Activated gamma-delta T cell (primary cell): Measurements from ENCODE around the gene RGS13.

Experiments
- DNase-seq: peaks from one replicate; lab custom pipeline; 2025; lab: John Stamatoyannopoulos, UW

RGS13 gene

DNA sequence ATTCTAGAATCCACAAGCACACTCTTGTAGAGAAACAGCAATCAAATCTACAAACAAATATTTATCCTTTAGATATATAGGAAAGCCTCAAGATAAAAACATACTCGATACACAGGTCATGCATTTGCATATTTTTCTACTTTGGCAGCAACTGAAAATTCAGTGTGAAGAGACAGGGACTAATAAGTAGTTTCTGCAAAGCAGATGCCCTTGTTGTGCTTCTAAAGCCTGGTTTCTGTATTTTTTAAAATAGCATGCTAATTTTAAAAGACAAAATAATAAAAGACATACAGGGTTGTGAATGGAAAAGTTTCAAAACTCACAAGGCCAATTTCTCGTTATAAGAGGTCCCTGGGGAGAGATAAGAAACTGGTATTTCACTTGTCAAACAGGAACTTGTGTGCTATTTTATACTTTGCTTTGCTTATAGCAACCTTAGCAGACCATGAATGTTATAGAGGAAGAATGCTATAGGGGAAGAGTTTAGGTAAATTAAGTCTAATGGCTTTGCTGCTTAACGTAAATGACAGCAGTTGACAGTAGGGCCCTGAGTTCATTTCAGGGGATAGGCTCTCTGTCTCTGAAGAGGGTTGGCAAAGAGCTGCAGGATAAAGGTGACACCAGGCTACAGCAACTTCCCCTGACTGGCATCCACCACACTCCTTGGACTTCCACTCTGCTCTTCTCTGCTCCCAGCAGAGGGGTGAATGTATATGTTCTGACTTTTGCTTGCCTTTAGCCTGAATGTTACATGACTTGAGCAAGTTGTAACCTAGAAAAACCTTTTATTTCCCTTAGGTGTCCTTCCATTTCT, 9.4 kb upstream of the RGS13 start:
- DNase-seq: no peak

DNA sequence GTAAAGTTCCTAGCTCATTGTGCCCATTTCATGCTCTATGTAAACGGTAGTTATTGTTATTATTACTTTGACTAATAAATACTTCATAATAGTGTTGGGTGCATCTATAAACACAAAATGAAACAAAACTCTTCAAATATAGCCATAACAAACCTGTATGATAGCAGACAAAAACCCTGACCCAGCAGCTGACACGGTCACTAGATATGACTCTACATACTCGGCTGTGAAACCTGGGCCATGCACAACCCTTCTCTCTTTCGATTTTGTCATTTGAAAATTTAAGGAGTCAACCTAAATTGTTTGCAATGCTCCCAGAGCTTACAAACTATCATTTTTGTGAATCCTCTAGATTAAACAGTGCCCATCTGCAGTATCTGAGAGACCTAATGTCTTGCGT, 8.0 kb upstream of the RGS13 start:
- DNase-seq: no peak

DNA sequence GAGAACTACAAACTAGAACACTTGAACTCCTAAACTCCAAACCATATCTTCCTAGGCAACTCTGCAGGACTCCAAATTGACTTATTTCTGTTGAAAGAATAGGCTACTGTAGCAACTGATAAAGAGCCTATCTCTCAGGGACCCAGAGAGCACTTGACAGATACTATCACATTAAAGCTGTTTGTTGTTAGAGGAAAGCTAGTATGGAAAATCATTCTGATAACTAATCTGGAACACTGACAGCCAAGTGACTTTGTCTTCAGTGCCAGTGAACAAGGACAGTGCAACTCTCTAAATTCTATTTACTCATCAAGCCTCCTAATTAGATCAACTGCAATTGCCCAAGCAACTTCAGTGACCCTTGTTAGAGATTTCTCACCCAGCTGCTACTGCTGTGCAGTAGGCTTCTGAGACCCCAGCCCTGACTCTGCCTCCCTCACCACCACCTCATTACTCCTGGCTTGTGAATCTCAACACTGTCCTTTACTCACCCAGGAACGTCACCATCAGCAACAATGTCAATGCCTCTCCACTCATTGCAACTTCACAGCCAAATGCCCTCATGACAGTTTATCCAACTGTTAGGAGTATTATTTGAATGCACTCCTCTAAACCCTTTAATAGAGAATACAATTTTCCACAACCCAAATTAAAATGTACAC, 7.4 kb upstream of the RGS13 start:
- DNase-seq: no peak

DNA sequence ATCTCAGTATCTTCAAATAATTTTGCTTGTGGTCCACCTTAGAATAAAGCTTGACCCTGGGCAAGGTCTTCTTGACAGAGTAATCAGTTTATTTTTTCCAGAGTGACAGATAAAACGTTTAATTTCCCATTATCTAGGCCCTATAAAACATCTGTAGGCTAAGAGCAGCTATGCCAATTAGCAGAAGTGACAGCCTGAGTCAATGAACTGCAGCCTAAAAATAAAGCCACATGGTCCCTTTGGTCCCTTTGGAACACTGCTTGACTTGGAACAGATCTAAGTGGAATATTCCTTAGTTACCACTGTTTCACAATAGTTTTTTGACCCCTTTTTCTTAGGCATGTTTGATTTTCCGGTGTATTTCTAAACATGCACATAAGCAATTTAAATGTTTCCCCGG, 6.3 kb upstream of the RGS13 start:
- no peak for DNase-seq

DNA sequence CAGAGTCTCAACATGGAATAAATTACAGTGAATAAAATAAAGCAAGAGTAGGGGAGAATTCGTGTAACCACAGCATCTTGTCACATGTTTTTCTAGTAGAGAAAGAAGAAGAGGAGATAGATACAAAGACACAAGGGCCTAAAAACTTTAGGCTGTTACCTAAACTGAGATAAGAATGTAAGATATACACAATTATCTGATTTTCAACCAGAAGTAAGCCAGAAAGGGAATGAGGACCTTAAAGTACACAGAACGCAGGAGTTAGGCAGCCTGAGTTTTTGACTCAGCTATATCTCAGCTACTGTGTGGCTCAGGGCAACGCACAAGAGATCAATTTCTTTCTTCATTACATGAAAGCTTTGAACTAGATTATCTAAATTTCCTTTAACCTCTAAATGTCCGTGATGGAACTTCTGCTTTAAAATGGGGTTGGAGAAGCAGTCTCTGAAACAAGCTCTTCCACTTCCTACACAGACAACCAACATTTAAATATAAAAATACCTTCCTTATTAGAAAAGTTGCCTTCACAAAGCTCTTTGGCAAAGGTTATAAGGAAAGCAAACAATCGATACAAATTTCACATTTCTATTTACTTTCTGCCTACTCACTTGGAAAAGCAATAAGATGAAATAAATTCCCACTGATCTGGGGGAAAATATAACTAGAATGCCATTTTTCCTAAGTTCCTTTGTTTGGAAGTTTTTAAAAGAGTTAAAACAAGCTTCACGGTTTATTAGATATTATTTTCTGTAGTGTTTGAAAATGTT, 5.2 kb upstream of the RGS13 start:
- DNase-seq: no peak

DNA sequence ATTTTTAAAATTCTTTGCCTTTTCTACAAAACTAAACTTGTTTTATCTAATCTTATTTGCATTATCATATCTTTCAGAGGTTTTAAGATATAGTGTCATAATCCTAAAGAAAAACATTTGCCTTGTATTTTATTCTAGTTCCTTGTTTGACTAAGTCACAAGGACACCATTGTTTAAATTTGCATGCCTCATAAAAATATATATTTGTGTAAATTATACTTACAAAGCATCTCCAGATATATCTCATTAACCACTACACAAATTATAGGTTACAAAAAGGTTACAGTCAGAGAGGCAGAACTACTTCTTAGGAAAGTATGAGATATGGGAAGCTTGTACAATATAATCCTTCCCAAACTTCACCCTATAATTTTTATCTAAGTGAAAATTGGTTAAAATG, 4.2 kb upstream of the RGS13 start:
- DNase-seq: no peak

DNA sequence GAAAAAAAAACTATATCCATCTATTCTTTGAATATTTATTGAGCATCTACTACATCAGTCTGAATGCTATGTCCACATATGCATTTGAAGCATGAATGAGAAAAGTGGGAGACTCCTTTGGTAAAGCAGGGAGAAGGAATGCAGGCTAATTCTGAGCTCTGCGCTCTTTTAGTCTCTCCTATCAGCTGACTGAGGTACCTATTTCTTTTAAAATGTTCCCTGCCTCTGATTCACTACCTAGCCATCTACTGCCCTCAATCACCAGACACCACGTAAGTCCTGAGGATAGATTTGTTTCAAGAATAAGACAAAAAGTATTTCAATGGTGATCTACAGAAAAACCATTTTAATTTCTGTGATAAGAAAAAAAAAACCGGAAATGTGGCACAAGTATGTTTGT, 3.8 kb upstream of the RGS13 start:
- DNase-seq: no peak

DNA sequence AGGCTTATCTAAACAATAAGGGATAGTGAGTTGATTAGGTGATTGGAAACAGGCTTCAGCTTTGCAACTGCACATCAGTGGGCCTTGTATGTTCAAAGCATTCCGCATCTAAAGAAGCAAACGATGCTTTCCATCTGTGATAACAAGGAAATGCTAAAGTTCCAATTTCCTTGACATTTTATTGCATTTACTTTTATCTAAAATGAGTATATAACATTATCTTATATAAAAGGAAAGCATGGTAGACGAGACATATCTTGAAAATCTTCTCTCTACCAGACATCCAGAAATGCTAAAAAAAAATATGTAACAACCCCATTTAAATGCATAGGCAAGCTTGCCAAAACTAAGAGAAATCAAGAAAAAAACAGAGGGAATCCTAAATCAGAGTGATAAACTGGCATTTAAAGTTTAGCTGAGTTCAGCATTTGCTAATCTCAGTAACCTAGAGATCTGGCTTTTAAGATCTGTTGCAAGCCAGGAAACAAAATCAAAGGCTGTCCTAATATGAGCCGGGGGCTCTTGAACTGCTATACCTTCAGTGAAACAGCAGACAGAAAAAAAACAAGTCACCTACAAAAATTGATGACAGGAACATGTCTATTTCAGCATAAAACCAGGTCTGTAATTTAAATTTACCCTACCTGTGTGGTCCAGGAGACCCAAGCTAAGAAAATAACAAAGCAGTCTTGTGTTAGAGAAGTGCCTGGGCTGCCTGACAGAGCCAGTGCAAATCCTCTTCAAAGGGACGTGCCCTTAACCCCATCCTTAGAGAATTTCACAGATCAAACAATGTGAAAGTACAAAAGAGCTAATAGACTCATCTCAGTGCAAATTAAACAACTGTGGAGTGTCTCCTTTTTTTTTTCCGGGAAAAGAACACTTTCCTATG, 3.1 kb upstream of the RGS13 start:
- no peak for DNase-seq

DNA sequence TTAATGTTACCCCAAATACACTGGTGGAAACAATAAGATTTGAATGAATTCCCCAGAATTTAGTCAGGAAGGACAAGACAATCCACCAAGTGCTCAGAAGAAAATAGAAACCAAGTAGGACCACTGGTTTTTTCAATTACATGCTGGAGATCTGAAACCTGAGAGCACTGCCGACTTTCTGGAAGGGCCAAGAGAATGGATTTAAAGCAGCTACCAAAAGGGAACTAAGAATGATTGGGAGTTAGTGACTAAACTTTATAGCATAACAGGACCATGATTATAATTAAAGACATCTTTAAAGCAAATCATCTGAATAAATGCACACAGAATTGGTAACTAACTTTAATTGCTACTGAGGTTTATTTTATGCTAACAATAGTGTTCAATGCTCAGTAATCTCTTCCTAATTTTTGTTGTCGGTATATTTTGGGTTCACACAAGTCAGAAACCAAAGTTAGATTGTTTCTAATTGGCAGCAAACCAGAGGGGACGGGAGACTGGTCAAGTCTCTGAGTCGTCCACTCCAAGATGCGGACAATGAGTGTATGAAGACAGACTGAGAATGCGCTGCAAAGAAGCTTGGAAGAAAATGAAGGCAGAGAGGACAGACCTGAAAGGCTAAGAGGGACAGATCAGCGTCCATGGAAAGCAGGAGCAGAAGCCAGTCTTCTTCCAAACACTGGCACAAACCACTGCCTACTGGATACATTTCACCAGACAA, 2.3 kb upstream of the RGS13 start:
- no peak for DNase-seq

DNA sequence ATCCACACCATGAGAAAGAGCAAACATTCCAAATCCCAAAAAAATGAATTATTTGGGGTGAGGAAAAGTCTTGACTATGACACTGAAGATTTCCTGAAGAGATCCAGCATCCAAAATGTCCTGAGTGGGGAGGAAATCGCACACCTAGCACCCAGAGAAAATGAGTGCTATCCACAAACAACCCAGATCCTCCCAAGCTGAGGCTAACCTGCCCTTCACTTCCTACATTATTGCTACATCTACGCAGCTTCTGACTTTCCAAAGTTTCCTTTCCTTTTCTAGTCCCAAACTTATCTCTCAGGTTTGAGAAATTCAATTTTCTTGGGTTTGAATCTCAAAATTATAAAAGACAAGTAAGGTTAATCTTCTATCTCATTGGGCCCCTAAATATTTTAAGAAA, 906 bp upstream of the RGS13 start:
- DNase-seq: no peak

DNA sequence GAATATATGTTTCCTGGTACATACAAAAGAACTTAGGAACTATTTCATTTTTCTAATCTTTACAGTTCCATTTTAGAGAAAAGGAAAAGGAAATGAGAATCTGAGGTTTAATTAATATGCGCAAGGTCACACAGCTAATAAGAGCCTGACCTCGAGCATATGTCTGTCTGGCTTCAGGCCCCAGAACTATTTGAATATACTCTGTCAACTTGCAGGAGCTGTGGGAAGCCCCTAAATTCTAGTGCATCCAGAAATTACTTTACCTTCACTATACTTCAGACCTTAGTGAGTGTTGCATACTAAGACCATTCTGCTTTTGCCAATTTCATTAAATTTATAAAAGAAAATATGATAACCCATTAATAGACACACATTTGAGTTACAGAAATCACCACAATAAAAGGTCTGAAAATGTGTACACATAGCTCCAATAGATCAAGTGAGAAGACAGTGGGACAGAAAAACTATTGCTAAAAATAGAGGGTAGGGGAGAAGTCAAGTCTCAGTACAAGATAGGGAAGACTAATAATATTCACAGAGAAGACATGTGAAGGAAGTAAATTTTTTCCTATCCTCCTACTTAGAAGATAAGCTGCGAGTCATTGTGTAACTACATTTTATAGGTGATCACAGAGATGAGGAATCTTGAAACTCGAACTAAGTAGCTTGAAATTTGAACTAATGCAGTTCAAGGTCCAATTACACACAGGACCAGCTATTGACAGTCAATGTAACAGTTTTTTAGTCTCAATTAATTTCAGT, 3.8 kb downstream of the RGS13 start:
- DNase-seq: no peak

DNA sequence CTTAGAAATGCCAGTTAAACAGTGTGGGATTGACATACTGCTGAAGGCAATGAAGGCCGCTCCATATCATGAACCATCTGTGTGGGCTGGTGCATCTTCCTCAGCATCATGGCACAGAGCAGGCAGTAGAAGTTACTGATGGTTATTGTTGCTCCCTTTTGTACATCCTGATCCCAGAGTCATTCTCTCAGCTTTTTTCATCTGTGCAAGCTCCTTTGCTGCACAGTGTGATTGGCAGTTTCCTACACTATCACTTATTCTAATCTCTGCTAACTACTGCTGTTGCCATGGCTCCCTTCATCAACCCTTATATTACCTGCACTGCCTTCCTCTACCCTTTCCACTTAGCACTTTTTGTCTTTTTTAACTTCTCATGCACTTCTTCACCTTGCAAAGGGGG, 16.2 kb downstream of the RGS13 start:
- no peak for DNase-seq

DNA sequence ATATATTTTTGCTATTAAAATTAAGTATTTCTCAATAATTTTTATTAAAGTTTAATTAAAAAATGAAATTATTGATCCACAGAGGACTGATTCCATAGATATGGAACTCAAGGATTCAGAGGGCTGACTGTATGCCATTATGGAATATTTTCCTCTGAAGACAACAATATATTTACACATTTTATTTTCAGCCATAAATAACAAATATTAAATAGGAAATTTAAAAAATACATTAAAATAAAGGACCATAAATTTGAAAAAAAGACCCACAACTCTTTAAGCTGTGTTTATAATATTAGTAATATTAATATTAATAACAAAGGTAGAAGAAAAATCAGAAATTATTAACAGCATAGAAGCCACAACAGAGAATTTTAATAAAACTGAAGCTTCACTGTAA, 18.2 kb downstream of the RGS13 start:
- DNase-seq: no peak

DNA sequence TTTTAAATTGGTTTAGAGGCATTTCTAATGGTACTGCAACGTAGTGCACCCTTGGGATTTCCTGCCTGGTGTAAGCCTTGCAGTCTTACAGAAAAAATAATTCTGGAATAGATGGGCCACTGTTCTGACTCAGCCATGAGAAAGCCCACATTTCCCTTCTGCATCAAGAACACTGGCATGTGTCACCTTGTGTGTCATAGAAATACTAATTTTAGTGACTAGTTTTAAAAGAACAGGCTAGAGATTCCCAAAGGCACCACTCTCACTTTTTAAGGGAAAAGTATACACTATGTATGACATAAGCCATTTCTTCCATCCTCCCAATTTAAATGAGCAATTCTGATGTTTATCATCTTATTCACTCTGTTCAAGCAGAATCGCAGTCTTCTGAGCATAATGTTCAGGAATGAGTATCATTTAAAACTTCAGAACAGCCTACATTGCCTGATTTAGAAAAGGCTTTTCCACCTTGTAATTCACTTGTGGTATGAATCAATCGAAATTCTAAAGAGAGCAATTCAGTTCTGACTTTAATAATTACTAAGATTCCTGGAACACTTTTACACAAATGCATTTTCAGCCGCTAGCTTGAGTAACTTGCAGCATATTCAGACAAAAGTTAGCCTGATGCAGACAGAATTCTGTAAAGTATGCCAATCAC, 18.8 kb downstream of the RGS13 start:
- no peak for DNase-seq

DNA sequence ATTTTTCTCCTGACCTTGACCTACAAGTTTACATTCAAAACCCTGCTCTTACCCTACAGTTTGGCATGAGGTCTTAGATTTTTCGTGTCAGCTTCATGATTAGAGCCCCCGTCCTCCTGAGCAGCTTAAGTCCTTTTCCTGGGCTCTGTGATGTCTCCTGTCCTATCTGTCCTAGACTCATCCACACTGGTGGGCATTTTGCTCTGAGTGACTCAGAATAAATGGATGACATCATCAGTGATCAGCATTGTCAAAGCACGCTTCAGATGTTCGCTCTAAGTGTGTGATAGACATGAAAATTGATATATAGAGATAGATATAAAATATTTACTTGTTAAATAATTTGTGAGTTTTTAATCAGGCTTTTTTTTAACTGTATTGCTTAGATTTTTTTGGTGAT, 21.8 kb downstream of the RGS13 start:
- DNase-seq: no peak

DNA sequence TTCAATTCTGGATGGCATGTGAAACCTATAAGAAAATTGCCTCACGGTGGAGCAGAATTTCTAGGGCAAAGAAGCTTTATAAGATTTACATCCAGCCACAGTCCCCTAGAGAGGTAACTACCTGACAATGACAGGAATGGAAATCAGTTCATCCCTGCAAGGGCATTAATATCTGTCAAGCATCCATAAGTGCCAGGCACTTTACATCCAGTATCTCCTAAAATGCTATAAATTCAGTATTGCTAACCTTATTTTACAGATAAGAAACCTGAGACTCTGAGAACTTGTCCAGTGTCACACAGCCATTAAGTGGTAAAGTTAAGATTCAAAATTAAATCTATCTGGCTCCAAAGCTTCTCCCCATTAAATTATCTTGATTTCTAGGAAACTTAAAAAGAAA, 22.3 kb downstream of the RGS13 start:
- DNase-seq: no peak

DNA sequence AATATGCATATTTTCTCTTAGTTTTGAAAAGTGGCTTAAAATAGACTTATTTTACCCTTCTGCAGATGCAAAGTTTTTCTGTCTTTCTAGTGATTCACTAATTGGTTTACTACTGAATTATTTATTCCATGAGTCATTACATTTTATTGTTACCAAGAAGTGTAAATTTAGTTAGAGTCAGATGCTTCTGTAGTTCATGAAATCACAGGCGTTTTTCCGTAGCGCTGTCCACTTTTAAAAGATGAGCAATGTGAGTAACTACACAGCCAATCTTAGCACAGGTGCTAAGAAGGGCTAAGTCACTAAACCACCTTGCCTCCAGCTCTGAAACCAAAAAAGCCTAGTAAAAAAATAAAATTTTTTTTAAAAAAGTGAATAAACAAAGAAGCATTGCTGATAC, 24.7 kb downstream of the RGS13 start:
- DNase-seq: no peak

DNA sequence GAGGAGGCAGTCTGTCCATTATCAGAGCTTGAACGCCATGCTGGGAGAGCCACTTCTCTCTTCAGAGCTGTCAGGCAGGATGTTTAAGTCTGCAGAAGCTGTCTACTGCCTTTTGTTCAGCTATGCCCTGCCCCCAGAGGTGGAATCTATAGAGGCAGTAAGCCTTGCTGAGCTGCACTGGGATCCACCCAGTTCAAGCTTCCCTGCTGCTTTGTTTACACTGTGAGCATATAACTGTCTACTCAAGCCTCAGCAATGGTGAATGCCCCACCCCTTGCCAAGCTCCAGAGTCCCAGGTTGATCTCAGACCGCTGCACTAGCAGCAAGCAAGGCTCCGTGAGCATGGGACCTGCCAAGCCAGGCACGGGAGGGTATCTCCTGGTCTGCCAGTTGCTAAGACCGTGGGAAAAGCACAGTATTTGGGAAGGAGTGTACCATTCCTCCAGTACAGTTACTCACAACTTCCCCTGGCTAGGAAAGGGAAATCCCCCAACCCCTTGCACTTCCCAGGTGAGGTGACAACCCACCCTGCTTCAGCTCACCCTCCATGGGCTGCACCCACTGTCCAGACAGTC, 32.5 kb downstream of the RGS13 start:
- no peak for DNase-seq

DNA sequence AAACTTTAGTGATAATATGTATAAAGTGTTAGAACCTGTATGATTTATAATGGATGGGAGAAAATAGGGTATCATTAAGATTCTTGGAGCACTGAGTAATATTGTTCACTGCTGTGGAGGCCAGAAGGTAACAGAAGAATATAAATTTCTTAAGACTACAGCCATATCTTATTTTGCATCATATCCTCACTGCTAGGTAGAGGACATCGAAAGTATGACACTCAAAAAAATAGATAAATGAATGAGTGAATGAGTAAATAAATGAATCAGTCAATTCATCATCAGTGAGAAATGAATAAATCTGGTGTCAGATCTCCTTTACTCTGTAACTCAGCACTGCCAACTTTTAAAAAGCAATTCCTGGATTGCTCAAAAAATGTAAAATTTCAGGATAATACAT, 33.2 kb downstream of the RGS13 start:
- no peak for DNase-seq

DNA sequence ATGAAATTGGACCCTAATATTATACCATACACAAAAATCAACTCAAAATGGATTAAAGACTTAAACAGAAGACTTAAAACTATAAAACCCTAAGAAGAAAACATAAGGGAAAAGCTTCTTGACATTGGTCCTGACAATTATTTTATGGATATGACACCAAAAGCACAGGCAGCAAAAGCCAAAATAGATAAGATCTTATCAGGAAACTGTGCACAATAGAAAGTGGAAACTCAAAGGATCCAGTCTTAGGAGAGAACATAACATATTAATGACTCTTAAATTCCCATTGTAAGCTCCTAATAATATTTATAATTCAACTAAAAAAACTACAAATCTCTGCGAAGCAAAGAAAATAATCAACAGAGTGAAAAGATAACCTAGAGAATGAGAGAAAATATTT, 39.8 kb downstream of the RGS13 start:
- DNase-seq: no peak
